ENCODE measurements around the gene PPFIBP1. TPM values are rescaled to one million over a fixed set of nuclear protein-coding genes. Genes with fewer than 3 reads are reported as not detected.
"Not testable (repeated sequence)": the region's sequence is repeated elsewhere in the genome, so short reads cannot be mapped to it uniquely, and the experiment has no call there.

PPFIBP1 gene
- total RNA-seq, 1 donor from 2014 or later, result 31.1 TPM

GRCh38 chr12:27711967-27712366 is 188.0 kb downstream of the PPFIBP1 start:
- Histone ChIP-seq H3K36me3 (ENCODE audit: control insufficient read depth, insufficient read depth, low read length) (peaks cover 11% of the 10 kb centered on the region), H3K27me3 (ENCODE audit: control insufficient read depth, insufficient read depth, low read length) (no peaks in the 10 kb centered on the region), H3K4me3 (ENCODE audit: low read depth, low read length) (peak overlapping the region; percentile 70)
- no peak for DNase-seq (ENCODE audit: low read depth)
- no peak for TF ChIP-seq CTCF (IDR thresholded peaks at IDR 0.05; ENCODE audit: insufficient read depth, low read length, severe bottlenecking)
- FAIRE-seq, result no peak

DNA sequence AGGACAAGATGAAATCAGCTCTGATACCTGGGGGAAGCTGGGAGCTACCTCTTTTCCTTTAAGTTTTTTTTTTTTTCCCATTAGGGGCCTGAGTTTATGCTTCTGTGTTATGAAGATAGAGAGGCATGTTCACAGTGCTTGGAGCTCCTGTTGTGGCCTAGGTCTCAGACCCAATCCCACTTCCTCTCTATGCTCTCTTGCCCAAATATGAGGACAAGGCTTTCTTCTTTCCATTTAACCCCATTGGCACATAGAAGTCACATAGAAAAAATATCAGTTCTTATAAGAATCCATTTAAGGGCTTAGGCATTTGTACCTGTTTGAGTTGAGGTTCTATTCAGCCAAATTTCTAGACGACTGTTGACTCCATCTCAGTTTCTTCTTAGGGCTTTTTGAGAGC is 199.2 kb downstream of the PPFIBP1 start:
- no peak for DNase-seq (ENCODE audit: low read depth)
- TF ChIP-seq CTCF (IDR thresholded peaks at IDR 0.05; ENCODE audit: insufficient read depth, low read length, severe bottlenecking), result no peak
- Histone ChIP-seq H3K36me3 (ENCODE audit: control insufficient read depth, insufficient read depth, low read length) (peaks cover 3% of the 10 kb centered on the region), H3K27me3 (ENCODE audit: control insufficient read depth, insufficient read depth, low read length) (no peaks in the 10 kb centered on the region), H3K4me3 (ENCODE audit: low read depth, low read length) (no peak overlapping the region)
- FAIRE-seq, result no peak

DNA sequence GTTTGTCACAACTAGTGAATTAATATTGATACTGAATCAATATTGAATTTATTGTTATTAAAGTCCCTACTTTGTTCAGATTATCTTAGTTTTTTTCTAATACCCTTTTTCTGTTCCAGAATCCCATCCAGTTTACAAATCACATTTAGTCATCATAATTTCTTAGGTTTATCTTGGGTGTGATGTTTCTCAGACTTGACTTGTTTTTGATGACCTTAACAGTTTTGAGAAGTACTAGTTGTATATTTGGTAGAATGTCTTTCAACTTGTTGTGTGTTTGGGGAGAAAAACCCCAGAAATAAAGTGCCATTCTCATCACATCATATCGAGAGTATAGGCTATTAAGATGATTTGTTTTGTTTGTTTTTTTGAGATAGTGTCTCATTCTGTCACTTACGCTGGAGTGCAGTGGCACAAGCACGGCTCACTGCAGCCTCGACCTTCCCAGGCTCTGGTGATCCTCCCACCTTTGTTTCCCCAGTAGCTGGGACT is 206.1 kb downstream of the PPFIBP1 start:
- Histone ChIP-seq H3K27me3 (ENCODE audit: control insufficient read depth, insufficient read depth, low read length) (no peaks in the 10 kb centered on the region), H3K36me3 (ENCODE audit: control insufficient read depth, insufficient read depth, low read length) (no peaks in the 10 kb centered on the region), H3K4me3 (ENCODE audit: low read depth, low read length) (no peak overlapping the region)
- TF ChIP-seq CTCF (IDR thresholded peaks at IDR 0.05; ENCODE audit: insufficient read depth, low read length, severe bottlenecking), result no peak
- no peak for DNase-seq (ENCODE audit: low read depth)
- no peak for FAIRE-seq

- no peaks in the 10 kb centered on the region for H3K27me3 ChIP-seq (ENCODE audit: control insufficient read depth, insufficient read depth, low read length)
- peaks cover 2% of the 10 kb centered on the region for H3K36me3 ChIP-seq (ENCODE audit: control insufficient read depth, insufficient read depth, low read length)
- DNase-seq (ENCODE audit: low read depth) (no peak), FAIRE-seq (no peak)
- peak; percentile 31 for TF ChIP-seq CTCF (IDR thresholded peaks at IDR 0.05; ENCODE audit: insufficient read depth, low read length, severe bottlenecking)
- no peak overlapping the region for H3K4me3 ChIP-seq (ENCODE audit: low read depth, low read length)
Measured at GRCh38 chr12:27732281-27732680, 208.3 kb downstream of the PPFIBP1 start.

DNA sequence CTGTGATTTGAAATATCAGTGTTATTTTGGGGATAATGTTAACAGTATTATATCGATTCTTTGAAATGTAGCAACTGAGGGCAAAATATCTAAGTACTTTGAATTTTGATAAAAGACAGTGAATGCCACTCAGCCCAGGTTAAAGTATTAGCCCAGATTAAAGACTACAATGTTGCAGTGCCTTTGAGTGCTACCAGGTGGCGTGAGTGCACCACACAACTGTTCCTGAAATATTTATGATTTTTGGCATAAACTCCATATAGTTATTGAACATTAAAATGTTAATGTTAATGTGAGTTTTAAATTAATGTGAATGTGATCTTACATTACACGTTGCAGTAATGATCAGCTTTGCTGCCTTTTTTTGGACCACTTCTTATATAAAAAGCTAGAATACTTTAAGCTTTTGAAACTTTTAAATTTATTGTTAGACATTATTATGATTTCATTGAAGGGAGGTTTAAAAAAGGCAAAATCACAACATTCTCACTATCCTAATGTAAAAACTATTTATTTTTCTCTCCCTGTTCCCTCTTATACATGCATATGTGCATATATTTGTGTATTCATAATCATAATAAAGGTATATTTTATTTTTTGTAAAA is 209.1 kb downstream of the PPFIBP1 start:
- DNase-seq (ENCODE audit: low read depth) (peak; percentile 35), FAIRE-seq (no peak)
- Histone ChIP-seq H3K27me3 (ENCODE audit: control insufficient read depth, insufficient read depth, low read length) (no peaks in the 10 kb centered on the region), H3K4me3 (ENCODE audit: low read depth, low read length) (no peak overlapping the region), H3K36me3 (ENCODE audit: control insufficient read depth, insufficient read depth, low read length) (peaks cover 2% of the 10 kb centered on the region)
- peak; percentile 75 for TF ChIP-seq CTCF (IDR thresholded peaks at IDR 0.05; ENCODE audit: insufficient read depth, low read length, severe bottlenecking)

- no peak for TF ChIP-seq CTCF (IDR thresholded peaks at IDR 0.05; ENCODE audit: insufficient read depth, low read length, severe bottlenecking)
- FAIRE-seq (no peak), DNase-seq (ENCODE audit: low read depth) (no peak)
- Histone ChIP-seq H3K36me3 (ENCODE audit: control insufficient read depth, insufficient read depth, low read length) (peaks cover 2% of the 10 kb centered on the region), H3K27me3 (ENCODE audit: control insufficient read depth, insufficient read depth, low read length) (no peaks in the 10 kb centered on the region), H3K4me3 (ENCODE audit: low read depth, low read length) (no peak overlapping the region)
Measured at GRCh38 chr12:27733791-27734190, 209.8 kb downstream of the PPFIBP1 start.

DNA sequence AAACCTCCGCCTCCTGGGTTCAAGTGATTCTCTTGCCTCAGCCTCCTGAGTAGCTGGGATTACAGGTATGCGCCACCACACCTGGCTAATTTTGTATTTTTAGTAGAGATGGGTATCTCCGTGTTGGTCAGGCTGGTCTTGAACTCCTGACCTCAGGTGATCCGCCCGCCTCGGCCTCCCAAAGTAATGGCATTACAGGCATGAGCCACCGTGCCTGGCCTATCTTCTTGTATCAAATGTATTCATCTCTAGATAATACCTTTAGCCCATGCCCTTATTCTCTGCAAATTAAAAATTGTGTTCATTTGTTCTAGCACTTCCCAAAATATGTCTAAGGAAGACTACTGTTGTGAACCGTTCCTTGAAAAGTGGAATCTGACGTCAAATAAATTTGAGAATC is 210.3 kb downstream of the PPFIBP1 start:
- not testable (repeated sequence) for H3K27me3 ChIP-seq (ENCODE audit: control insufficient read depth, insufficient read depth, low read length); H3K4me3 ChIP-seq (ENCODE audit: low read depth, low read length); DNase-seq (ENCODE audit: low read depth); FAIRE-seq; H3K36me3 ChIP-seq (ENCODE audit: control insufficient read depth, insufficient read depth, low read length)

All from bronchial epithelial cell (primary cell).